Mononuclear cell (primary cell): Measurements from ENCODE around the gene NTM. TPM values are rescaled to one million over a fixed set of nuclear protein-coding genes. Genes with fewer than 3 reads are reported as not detected.

Experiments
- H3K27me3 ChIP-seq: 2 replicates; pipeline ENCODE4 v1.6.0; 2011; ENCODE audit warnings: low read length, control low read depth; ENCODE audit not compliant: insufficient read depth
- H3K4me1 ChIP-seq: 2 replicates; pipeline ENCODE4 v1.5.1; 2011; ENCODE audit warnings: mild to moderate bottlenecking, low read length, control low read depth; ENCODE audit not compliant: insufficient read depth
- H3K4me3 ChIP-seq: 2 replicates; pipeline ENCODE4 v1.5.1; 2011; ENCODE audit warnings: mild to moderate bottlenecking, low read length, moderate library complexity
- H3K9me3 ChIP-seq: 2 replicates; pipeline ENCODE4 v1.5.1; 2011; ENCODE audit warnings: low read depth, mild to moderate bottlenecking, control low read depth, low read length
- total RNA-seq: library from RNA; depleted of rRNA; stranded (reverse); fragments of >200 nt; gene quantifications from one replicate; pipeline ENCODE4 v1.2.3, GENCODE V29; 2012

Gene NTM
- total RNA-seq, 1 donor, result not detected

GRCh38 chr11:132114743-132115142 lies 744.3 kb downstream of the NTM start:
- Histone ChIP-seq H3K4me1 (no peaks in the 10 kb centered on the region), H3K4me3 (no peak overlapping the region)

GRCh38 chr11:132115454-132115853 lies 745.0 kb downstream of the NTM start:
- Histone ChIP-seq H3K4me3 (no peak overlapping the region), H3K9me3 (no peaks in the 10 kb centered on the region), H3K4me1 (no peaks in the 10 kb centered on the region), H3K27me3 (no peaks in the 10 kb centered on the region)

More at GRCh38 chr11:132114743-132115142, 744.3 kb downstream of the NTM start:
- H3K9me3 ChIP-seq, result no peaks in the 10 kb centered on the region
- H3K27me3 ChIP-seq, result no peaks in the 10 kb centered on the region

GRCh38 chr11:132116516-132116915 lies 746.1 kb downstream of the NTM start:
- no peaks in the 10 kb centered on the region for H3K9me3 ChIP-seq
- no peak overlapping the region for H3K4me3 ChIP-seq
- H3K27me3 ChIP-seq, result no peaks in the 10 kb centered on the region
- H3K4me1 ChIP-seq, result no peaks in the 10 kb centered on the region

GRCh38 chr11:132118661-132119060 lies 748.2 kb downstream of the NTM start:
- no peaks in the 10 kb centered on the region for H3K9me3 ChIP-seq
- H3K4me1 ChIP-seq, result no peaks in the 10 kb centered on the region
- no peak overlapping the region for H3K4me3 ChIP-seq
- H3K27me3 ChIP-seq, result no peaks in the 10 kb centered on the region

GRCh38 chr11:132119573-132119972 lies 749.2 kb downstream of the NTM start:
- H3K9me3 ChIP-seq, result no peaks in the 10 kb centered on the region
- no peaks in the 10 kb centered on the region for H3K4me1 ChIP-seq
- no peaks in the 10 kb centered on the region for H3K27me3 ChIP-seq
- no peak overlapping the region for H3K4me3 ChIP-seq

- Histone ChIP-seq H3K9me3 (no peaks in the 10 kb centered on the region), H3K4me3 (no peak overlapping the region), H3K4me1 (peaks cover 13% of the 10 kb centered on the region), H3K27me3 (no peaks in the 10 kb centered on the region)
These were observed 752.3 kb downstream of the NTM start for GRCh38 chr11:132122735-132123134.

GRCh38 chr11:132123449-132123848 lies 753.0 kb downstream of the NTM start:
- Histone ChIP-seq H3K4me1 (peaks cover 13% of the 10 kb centered on the region), H3K27me3 (no peaks in the 10 kb centered on the region), H3K4me3 (no peak overlapping the region), H3K9me3 (no peaks in the 10 kb centered on the region)

- H3K9me3 ChIP-seq, result no peaks in the 10 kb centered on the region
- H3K4me1 ChIP-seq, result peaks cover 13% of the 10 kb centered on the region
- no peaks in the 10 kb centered on the region for H3K27me3 ChIP-seq
- no peak overlapping the region for H3K4me3 ChIP-seq
These were observed 753.7 kb downstream of the NTM start for GRCh38 chr11:132123854-132124835.

GRCh38 chr11:132125988-132126871 lies 755.8 kb downstream of the NTM start:
- H3K9me3 ChIP-seq, result no peaks in the 10 kb centered on the region
- peak overlapping the region; percentile 10 for H3K4me3 ChIP-seq
- H3K27me3 ChIP-seq, result no peaks in the 10 kb centered on the region
- peaks cover 13% of the 10 kb centered on the region for H3K4me1 ChIP-seq

- Histone ChIP-seq H3K9me3 (no peaks in the 10 kb centered on the region), H3K4me1 (peaks cover 13% of the 10 kb centered on the region), H3K27me3 (no peaks in the 10 kb centered on the region), H3K4me3 (no peak overlapping the region)
These were observed 756.8 kb downstream of the NTM start for GRCh38 chr11:132126973-132127899.

- Histone ChIP-seq H3K4me3 (no peak overlapping the region), H3K9me3 (no peaks in the 10 kb centered on the region), H3K27me3 (no peaks in the 10 kb centered on the region), H3K4me1 (peaks cover 13% of the 10 kb centered on the region)
These were observed 757.5 kb downstream of the NTM start for GRCh38 chr11:132127900-132128288.

- H3K27me3 ChIP-seq, result no peaks in the 10 kb centered on the region
These were observed 760.6 kb downstream of the NTM start for GRCh38 chr11:132131047-132131446.

GRCh38 chr11:132131961-132132360 lies 761.5 kb downstream of the NTM start:
- peaks cover under 1% of the 10 kb centered on the region for H3K4me1 ChIP-seq

More at GRCh38 chr11:132131047-132131446, 760.6 kb downstream of the NTM start:
- Histone ChIP-seq H3K4me1 (peaks cover 9% of the 10 kb centered on the region), H3K9me3 (no peaks in the 10 kb centered on the region), H3K4me3 (no peak overlapping the region)

GRCh38 chr11:132134322-132134721 lies 763.9 kb downstream of the NTM start:
- no peaks in the 10 kb centered on the region for H3K27me3 ChIP-seq
- no peaks in the 10 kb centered on the region for H3K9me3 ChIP-seq
- H3K4me3 ChIP-seq, result no peak overlapping the region

More at GRCh38 chr11:132131961-132132360, 761.5 kb downstream of the NTM start:
- no peak overlapping the region for H3K4me3 ChIP-seq
- no peaks in the 10 kb centered on the region for H3K27me3 ChIP-seq
- no peaks in the 10 kb centered on the region for H3K9me3 ChIP-seq

More at GRCh38 chr11:132134322-132134721, 763.9 kb downstream of the NTM start:
- H3K4me1 ChIP-seq, result no peaks in the 10 kb centered on the region
